ENCODE data around the gene SUCNR1. TPM values are rescaled to one million over a fixed set of nuclear protein-coding genes. Genes with fewer than 3 reads are reported as not detected.
"Not testable (repeated sequence)": the region's sequence is repeated elsewhere in the genome, so short reads cannot be mapped to it uniquely, and the experiment has no call there.

The SUCNR1 gene
- total RNA-seq, 2 experiments from 2014 or later, result not detected

DNA sequence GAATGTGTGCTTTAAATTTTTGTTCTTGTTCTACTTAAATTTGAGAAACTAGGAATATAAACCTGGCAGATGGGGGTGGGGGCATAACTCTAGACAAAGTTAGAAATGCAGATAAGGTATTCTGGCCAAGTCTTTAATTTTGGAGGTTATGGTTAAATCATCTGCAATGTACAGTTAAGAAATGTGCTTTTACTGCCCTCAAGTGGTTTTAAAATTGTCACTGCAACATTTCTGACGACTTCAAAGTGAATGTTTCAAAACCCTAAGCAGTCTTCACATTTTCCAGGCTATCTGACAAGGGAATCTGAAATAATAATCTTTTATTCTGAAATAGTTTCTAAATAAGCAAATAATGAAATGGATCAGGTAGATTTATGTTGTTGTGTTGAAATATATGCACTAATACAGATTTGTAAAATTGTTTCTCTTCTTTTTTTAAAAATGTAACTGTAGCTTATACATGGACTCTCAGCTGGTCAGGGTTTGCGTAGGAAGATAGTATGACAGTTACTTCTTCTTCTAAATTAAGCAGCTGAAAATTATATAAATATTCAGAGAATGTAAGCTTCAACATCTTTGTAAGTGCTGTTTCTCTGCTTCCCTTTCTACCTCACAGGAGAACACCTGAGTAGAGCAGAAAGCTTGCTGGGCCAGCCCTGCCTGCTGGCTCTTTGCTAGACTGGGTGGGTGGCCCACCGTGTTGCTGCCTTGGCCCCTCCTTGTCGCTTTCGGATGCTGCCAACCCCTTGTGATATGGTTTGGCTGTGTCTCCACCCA, 45.0 kb downstream of the SUCNR1 start:
- Mint-ChIP-seq H3K4me3 (no peak overlapping the region), H3K4me1 (no peaks in the 10 kb centered on the region), H3K27me3 (peaks cover 2% of the 10 kb centered on the region), H3K36me3 (ENCODE audit: low read depth) (no peaks in the 10 kb centered on the region), H3K27ac (no peak overlapping the region), H3K9me3 (no peaks in the 10 kb centered on the region)
- DNase-seq, result no peak
- ChIA-PET CTCF (interaction anchor here (0.8 to 1.0 kb wide), 2 partner anchors 14 to 749 kb away, joined by 3 to 4 read pairs; no protein-coding TSS in a partner anchor), POLR2A (no interaction called here)

DNA sequence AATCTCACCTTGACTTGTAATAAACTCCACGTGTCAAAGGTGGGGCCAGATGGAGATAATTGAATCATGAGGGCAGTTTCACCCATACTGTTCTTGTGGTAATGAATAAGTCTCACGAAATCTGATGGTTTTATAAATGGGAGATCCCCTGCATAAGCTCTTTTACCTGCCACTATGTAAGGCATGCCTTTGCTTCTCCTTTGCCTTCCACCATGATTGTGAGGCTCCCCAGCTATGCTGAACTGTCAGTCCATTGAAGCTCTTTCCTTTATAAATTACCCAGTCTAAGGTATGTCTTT, 45.5 kb downstream of the SUCNR1 start:
- ChIA-PET CTCF (interaction anchor here (0.8 to 1.0 kb wide), 2 partner anchors 14 to 750 kb away, joined by 3 to 4 read pairs; no protein-coding TSS in a partner anchor), POLR2A (no interaction called here)
- no peaks in the 10 kb centered on the region for H3K4me1 Mint-ChIP-seq
- H3K9me3 Mint-ChIP-seq, result no peaks in the 10 kb centered on the region
- no peaks in the 10 kb centered on the region for H3K36me3 Mint-ChIP-seq (ENCODE audit: low read depth)
- no peak for DNase-seq
- peaks cover 2% of the 10 kb centered on the region for H3K27me3 Mint-ChIP-seq
- H3K4me3 Mint-ChIP-seq, result no peak overlapping the region
- H3K27ac Mint-ChIP-seq, result no peak overlapping the region

DNA sequence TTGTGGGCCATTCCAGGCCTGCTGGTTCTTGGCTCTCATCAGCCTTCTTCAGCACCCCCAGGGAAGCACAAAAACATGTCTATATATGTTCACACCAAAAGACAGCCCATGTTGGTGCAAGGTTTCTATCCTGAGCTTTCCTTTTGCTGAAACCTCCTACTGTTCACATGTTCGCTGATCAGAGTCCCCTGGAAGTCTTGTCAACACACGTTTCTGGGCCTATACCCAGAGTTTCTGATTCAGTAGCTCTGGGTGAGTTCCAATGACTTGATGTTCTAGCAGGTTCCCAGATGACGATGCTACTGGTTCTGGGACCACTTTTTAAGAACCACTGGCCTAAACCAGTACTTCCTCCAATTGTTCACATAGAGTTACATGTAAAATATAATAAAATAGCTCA, 46.0 kb downstream of the SUCNR1 start:
- no peak overlapping the region for H3K27ac Mint-ChIP-seq
- H3K9me3 Mint-ChIP-seq, result no peaks in the 10 kb centered on the region
- POLR2A ChIA-PET, result no interaction called here
- H3K4me1 Mint-ChIP-seq, result peaks cover 1% of the 10 kb centered on the region
- H3K4me3 Mint-ChIP-seq, result no peak overlapping the region
- CTCF ChIA-PET, result no interaction called here
- no peak for DNase-seq
- peaks cover 2% of the 10 kb centered on the region for H3K27me3 Mint-ChIP-seq
- H3K36me3 Mint-ChIP-seq (ENCODE audit: low read depth), result no peaks in the 10 kb centered on the region

DNA sequence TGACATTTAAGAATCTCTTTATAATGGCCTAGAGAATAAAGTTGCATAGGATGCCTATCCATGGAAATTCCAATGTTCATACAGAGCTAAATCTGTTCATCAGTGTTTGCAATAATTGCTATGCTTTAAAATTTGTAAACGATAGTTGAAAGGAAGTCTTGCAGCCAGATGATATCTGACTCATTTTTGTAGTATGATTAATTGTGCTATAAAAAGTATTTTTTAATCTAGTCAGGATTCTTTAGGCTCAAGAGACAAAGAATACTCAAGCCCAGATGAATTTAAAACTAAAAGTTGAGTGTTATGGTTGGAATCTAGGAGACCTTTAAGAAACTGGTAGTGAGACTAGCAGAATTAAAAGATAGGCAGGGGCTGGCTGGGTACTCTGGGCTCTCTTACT, 50.5 kb downstream of the SUCNR1 start:
- Mint-ChIP-seq H3K27me3 (peaks cover 4% of the 10 kb centered on the region), H3K27ac (no peak overlapping the region), H3K36me3 (ENCODE audit: low read depth) (no peaks in the 10 kb centered on the region), H3K4me1 (peaks cover 8% of the 10 kb centered on the region), H3K9me3 (no peaks in the 10 kb centered on the region), H3K4me3 (no peak overlapping the region)
- ChIA-PET POLR2A (no interaction called here), CTCF (no interaction called here)
- DNase-seq, result no peak

DNA sequence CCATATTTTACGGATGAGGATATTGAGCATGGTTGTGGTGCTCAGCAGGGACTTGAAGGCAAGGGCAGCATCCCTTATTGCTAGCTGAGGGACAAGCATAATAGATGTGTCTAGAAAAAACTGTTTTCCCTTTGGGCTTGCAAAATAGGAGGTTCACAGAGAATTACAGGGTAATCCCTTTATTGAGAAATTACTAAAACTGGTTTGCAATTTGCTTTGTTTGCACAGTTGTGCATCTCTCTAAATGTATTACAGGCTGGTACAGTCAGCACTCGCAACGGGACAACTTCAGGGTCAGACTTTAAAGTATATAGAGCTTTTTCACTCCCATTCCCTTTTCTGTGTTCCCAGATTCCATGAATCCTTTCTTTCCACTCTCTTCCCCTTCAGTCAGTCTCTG, 51.3 kb downstream of the SUCNR1 start:
- Mint-ChIP-seq H3K27me3 (peaks cover 4% of the 10 kb centered on the region), H3K4me1 (peaks cover 8% of the 10 kb centered on the region), H3K9me3 (no peaks in the 10 kb centered on the region), H3K36me3 (ENCODE audit: low read depth) (no peaks in the 10 kb centered on the region), H3K27ac (no peak overlapping the region), H3K4me3 (no peak overlapping the region)
- DNase-seq, result no peak
- ChIA-PET CTCF (no interaction called here), POLR2A (no interaction called here)

DNA sequence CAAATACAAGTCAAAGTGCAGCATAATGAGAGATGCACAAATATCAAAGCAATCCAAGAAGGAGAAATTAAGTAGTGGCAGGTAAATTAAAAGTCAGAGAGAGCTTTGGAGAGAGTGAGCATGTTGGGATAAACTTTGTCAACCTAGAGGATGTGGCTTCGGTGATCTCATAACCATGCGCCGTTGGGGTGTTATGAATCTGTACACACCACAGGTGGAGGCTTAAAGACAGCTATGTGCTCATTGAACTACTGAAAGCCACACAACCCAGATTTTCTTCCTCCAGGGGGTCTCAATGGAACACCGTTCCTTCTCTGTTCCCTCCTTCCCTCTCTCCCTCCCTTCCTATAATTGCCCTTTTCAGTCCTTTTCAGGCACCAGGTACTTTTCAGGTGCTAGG, 52.0 kb downstream of the SUCNR1 start:
- DNase-seq, result no peak
- ChIA-PET POLR2A (no interaction called here), CTCF (no interaction called here)
- Mint-ChIP-seq H3K27ac (no peak overlapping the region), H3K36me3 (ENCODE audit: low read depth) (no peaks in the 10 kb centered on the region), H3K4me3 (no peak overlapping the region), H3K4me1 (peaks cover 8% of the 10 kb centered on the region), H3K9me3 (no peaks in the 10 kb centered on the region), H3K27me3 (peaks cover 4% of the 10 kb centered on the region)

DNA sequence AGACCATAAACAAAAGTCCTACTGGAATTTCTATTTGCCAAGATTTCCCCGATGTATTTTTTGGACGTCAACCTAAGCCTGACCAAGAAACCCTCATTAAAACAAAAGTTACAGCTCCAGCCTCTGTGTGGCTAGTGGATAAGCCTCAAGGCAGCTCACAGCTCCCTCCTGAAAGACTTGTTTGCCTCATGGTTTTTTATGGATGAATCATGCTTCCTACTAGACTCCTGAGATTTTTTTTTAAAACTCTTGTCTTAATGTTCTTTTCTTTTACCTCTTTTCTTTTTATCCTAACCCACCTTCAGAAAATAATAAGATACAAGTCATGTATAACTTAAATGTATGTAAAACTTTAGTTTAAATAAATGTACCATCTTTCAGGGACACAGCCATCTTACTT, 52.4 kb downstream of the SUCNR1 start:
- no peaks in the 10 kb centered on the region for H3K36me3 Mint-ChIP-seq (ENCODE audit: low read depth)
- no peak overlapping the region for H3K27ac Mint-ChIP-seq
- POLR2A ChIA-PET, result no interaction called here
- CTCF ChIA-PET, result no interaction called here
- no peak for DNase-seq
- H3K4me1 Mint-ChIP-seq, result peaks cover 8% of the 10 kb centered on the region
- peaks cover 4% of the 10 kb centered on the region for H3K27me3 Mint-ChIP-seq
- H3K9me3 Mint-ChIP-seq, result no peaks in the 10 kb centered on the region
- H3K4me3 Mint-ChIP-seq, result no peak overlapping the region

DNA sequence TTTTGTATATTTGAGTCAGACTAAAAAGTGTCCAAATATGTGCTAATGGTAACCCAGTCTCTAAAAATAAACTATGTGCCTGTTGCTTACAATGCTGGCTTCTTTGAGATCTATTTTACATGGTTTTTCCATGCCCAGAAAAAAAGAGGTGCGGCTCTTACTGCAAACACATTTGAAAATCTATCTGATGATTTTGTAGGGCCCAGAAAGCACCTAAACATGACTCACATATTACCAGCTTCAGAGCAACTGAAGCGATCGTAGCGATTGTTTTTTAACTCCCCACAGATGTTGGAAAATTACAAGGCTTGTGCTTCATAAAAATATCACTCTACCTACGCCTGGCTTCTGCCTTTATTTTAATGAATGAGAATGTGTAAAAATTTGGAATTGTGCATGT, 53.5 kb downstream of the SUCNR1 start:
- ChIA-PET POLR2A (no interaction called here), CTCF (interaction anchor here (0.7 kb wide), 1 partner anchor 1602 kb away, joined by 4 read pairs; no protein-coding TSS in a partner anchor)
- no peak overlapping the region for H3K27ac Mint-ChIP-seq
- H3K4me1 Mint-ChIP-seq, result peaks cover 8% of the 10 kb centered on the region
- no peaks in the 10 kb centered on the region for H3K36me3 Mint-ChIP-seq (ENCODE audit: low read depth)
- H3K4me3 Mint-ChIP-seq, result no peak overlapping the region
- H3K27me3 Mint-ChIP-seq, result peaks cover 4% of the 10 kb centered on the region
- no peak for DNase-seq
- H3K9me3 Mint-ChIP-seq, result no peaks in the 10 kb centered on the region

DNA sequence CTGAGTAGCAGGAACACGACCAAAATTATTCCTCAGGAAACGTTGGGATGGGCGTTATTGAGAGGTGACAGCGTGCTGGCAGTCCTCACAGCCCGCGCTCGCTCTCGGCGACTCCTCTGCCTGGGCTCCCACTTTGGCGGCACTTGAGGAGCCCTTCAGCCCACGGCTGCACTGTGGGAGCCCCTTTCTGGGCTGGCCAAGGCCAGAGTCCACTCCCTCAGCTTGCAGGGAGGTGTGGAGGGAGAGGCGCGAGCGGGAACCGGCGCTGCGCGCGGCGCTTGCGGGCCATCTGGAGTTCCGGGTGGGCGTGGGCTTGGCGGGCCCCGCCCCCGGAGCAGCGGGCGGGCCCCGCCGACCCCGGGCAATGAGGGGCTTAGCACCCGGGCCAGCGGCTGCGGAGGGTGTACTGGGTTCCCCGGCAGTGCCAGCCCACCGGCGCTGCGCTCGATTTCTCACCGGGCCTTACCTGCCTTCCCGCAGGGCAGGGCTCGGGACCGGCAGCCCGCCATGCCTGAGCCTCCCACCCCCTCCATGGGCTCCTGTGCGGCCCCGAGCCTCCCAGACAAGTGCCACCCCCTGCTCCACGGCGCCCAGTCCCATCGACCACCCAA, 54.6 kb downstream of the SUCNR1 start:
- CTCF ChIA-PET; H3K36me3 Mint-ChIP-seq (ENCODE audit: low read depth): not testable (repeated sequence)

DNA sequence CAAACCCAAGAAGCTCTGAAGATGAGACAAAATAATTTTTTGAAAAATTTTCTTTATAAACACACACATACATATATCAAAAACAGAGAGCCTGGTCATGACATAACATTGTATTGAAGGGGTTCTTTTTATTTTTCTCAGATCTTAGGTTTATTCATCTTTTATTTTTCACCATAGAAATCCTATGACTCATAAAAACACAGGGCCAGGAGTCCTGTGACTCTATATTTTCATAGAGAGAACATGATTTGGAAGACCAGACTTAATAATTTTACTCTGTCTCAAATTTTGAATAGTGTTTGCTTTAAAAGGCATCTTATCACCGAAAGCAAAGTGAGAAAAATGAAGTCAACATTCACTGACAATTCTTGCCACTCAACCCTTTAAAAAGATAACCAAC, 57.7 kb downstream of the SUCNR1 start:
- ChIA-PET POLR2A (no interaction called here), CTCF (no interaction called here)
- peaks cover under 1% of the 10 kb centered on the region for H3K27me3 Mint-ChIP-seq
- DNase-seq, result no peak
- no peak overlapping the region for H3K4me3 Mint-ChIP-seq
- no peaks in the 10 kb centered on the region for H3K36me3 Mint-ChIP-seq (ENCODE audit: low read depth)
- no peaks in the 10 kb centered on the region for H3K4me1 Mint-ChIP-seq
- H3K9me3 Mint-ChIP-seq, result no peaks in the 10 kb centered on the region
- H3K27ac Mint-ChIP-seq, result no peak overlapping the region

More for the DNA sequence above, 54.6 kb downstream of the SUCNR1 start:
- DNase-seq, H3K9me3 Mint-ChIP-seq, H3K27ac Mint-ChIP-seq, H3K4me1 Mint-ChIP-seq, H3K27me3 Mint-ChIP-seq, POLR2A ChIA-PET, H3K4me3 Mint-ChIP-seq: not testable (repeated sequence)

DNA sequence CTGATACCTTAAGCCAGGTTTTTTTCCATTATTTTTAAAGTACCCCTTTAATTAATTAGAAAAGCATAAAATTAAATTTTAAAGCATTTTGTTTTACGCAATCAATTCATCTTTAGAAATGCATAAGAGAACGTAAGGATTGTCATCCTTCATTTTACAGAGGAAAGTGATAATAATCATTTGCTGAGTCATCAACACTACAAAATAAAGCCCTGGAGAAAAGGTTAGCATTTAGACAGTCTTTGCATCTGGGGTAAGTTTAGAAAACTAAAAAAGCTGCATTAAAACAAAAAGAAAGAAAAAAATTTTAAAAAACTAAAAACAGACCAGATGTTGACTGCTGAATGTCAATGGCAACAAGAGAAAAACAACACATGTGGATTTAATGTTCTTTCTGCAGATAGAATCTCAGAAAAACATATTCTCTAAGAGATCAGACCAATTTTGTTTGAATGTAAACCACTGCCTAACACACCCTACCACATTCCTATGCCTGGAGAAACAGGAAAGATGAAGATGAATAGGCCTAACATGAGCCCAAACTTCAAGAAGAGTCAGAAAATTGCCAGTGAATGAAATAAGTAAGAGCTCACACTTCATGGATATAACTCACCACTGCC, 59.9 kb downstream of the SUCNR1 start:
- Mint-ChIP-seq H3K4me3 (no peak overlapping the region), H3K9me3 (no peaks in the 10 kb centered on the region), H3K4me1 (no peaks in the 10 kb centered on the region), H3K36me3 (ENCODE audit: low read depth) (no peaks in the 10 kb centered on the region), H3K27me3 (peaks cover 1% of the 10 kb centered on the region), H3K27ac (no peak overlapping the region)
- ChIA-PET CTCF (no interaction called here), POLR2A (no interaction called here)
- DNase-seq, result no peak
